CD14-positive monocyte (primary cell): ENCODE data around the gene ITGA11. TPM values are rescaled to one million over a fixed set of nuclear protein-coding genes. Genes with fewer than 3 reads are reported as not detected.

ENCODE experiments used
- DNase-seq, 3 donors: peaks; one replicate each; pipeline ENCODE4 v3.0.0-alpha.2; 2011 to 2022
- H2AFZ ChIP-seq: 2 replicates; pipeline ENCODE4 v1.6.0; 2012; ENCODE audit warnings: mild to moderate bottlenecking, low read depth, low read length, inconsistent platforms; ENCODE audit not compliant: insufficient read depth, poor library complexity, severe bottlenecking
- H3K27ac ChIP-seq, 2 donors: 1 replicate in 1 of 2; 2 replicates in 1 of 2; pipeline ENCODE4 v1.5.1; 2012 to 2013; ENCODE audit warnings: low read length in 2 of 2, control low read depth in 1 of 2, inconsistent platforms in 1 of 2, low read depth in 1 of 2, mild to moderate bottlenecking in 1 of 2
- H3K27me3 ChIP-seq, 2 donors: one replicate each; pipeline versions ENCODE4 v1.6.0 to v1.6.1; 2011 to 2013; ENCODE audit warnings: low read length in 2 of 2; ENCODE audit not compliant: control insufficient read depth in 2 of 2, insufficient read depth in 2 of 2
- H3K36me3 ChIP-seq, 2 donors: replicated peaks in 1 of 2; 1 replicate in 1 of 2; 2 replicates in 1 of 2; pipeline versions ENCODE4 v1.5.1 to v1.6.1; 2012 to 2013; ENCODE audit warnings: low read length in 2 of 2, control low read depth in 1 of 2, inconsistent platforms in 1 of 2, mild to moderate bottlenecking in 1 of 2; ENCODE audit not compliant: insufficient read depth in 2 of 2, control insufficient read depth in 1 of 2
- H3K4me1 ChIP-seq, 2 donors: 1 replicate in 1 of 2; 2 replicates in 1 of 2; pipeline versions ENCODE4 v1.5.1 to v1.6.1; 2012 to 2013; ENCODE audit warnings: low read length in 2 of 2, control low read depth in 1 of 2, inconsistent platforms in 1 of 2, mild to moderate bottlenecking in 1 of 2, moderate library complexity in 1 of 2; ENCODE audit not compliant: insufficient read depth in 2 of 2, control insufficient read depth in 1 of 2
- H3K4me2 ChIP-seq: replicated peaks from 2 replicates; pipeline ENCODE3; 2012; ENCODE audit warnings: low read length, moderate library complexity, mild to moderate bottlenecking; ENCODE audit not compliant: poor library complexity, severe bottlenecking; ENCODE audit errors: extremely low read depth
- H3K4me3 ChIP-seq, 3 experiments: fragments of 200-600 bp in 1 of 3; sonication (generic) in 1 of 3; replicated peaks in 1 of 3; 1 replicate in 2 of 3; 2 replicates in 1 of 3; pipeline ENCODE4 v1.5.1; 2011 to 2013; ENCODE audit warnings: low read length in 3 of 3, mild to moderate bottlenecking in 3 of 3, control low read depth in 2 of 3, low read depth in 2 of 3, inconsistent platforms in 1 of 3, moderate library complexity in 1 of 3
- H3K79me2 ChIP-seq: 2 replicates; pipeline ENCODE4 v1.6.0; 2012; ENCODE audit warnings: mild to moderate bottlenecking, control low read depth, inconsistent platforms, low read length, moderate library complexity; ENCODE audit not compliant: insufficient read depth
- H3K9ac ChIP-seq: 2 replicates; pipeline ENCODE4 v1.6.0; 2017; ENCODE audit warnings: low read length, mild to moderate bottlenecking; ENCODE audit not compliant: insufficient read depth, poor library complexity, severe bottlenecking
- H3K9me3 ChIP-seq, 2 donors: replicated peaks in 1 of 2; 1 replicate in 1 of 2; 2 replicates in 1 of 2; pipeline versions ENCODE4 v1.5.1 to v1.6.1; 2012 to 2013; ENCODE audit warnings: low read length in 2 of 2, control low read depth in 1 of 2; ENCODE audit not compliant: control insufficient read depth in 1 of 2, insufficient read depth in 1 of 2
- H4K20me1 ChIP-seq: 2 replicates; pipeline ENCODE4 v1.6.0; 2012; ENCODE audit warnings: mild to moderate bottlenecking, low read length, control low read depth, moderate library complexity; ENCODE audit not compliant: insufficient read depth
- H3K27ac Mint-ChIP-seq, 7 donors: one replicate each; pipeline ENCODE4 v1.8.0; 2020; ENCODE audit warnings: mild to moderate bottlenecking in 7 of 7, mixed read lengths in 7 of 7, moderate library complexity in 6 of 7, inconsistent platforms in 2 of 7
- H3K27me3 Mint-ChIP-seq, 3 donors: one replicate each; pipeline ENCODE4 v1.8.0; 2021 to 2022; ENCODE audit warnings: low read depth in 3 of 3, mild to moderate bottlenecking in 3 of 3, mixed read lengths in 3 of 3, moderate library complexity in 3 of 3, inconsistent platforms in 1 of 3
- H3K36me3 Mint-ChIP-seq, 2 donors: one replicate each; pipeline ENCODE4 v1.8.0; 2020; ENCODE audit warnings: mixed read lengths in 2 of 2, inconsistent platforms in 1 of 2, mild to moderate bottlenecking in 1 of 2
- H3K4me1 Mint-ChIP-seq: one replicate; pipeline ENCODE4 v1.8.0; 2020; ENCODE audit warnings: mild to moderate bottlenecking, mixed read lengths
- H3K4me3 Mint-ChIP-seq, 2 donors: one replicate each; pipeline ENCODE4 v1.8.0; 2020; ENCODE audit warnings: mild to moderate bottlenecking in 2 of 2, mixed read lengths in 2 of 2, moderate library complexity in 1 of 2
- H3K9me3 Mint-ChIP-seq, 7 donors: one replicate each; pipeline ENCODE4 v1.8.0; 2020 to 2022; ENCODE audit warnings: mixed read lengths in 7 of 7, mild to moderate bottlenecking in 6 of 7, moderate library complexity in 6 of 7, inconsistent platforms in 2 of 7
- CTCF ChIP-seq: fragments of 200-600 bp; IDR thresholded peaks from one replicate; pipeline ENCODE4 v1.8.0; 2022; ENCODE audit warnings: antibody characterized with exemption, mild to moderate bottlenecking
- WGBS: methylation state at CpG from one replicate; pipeline ENCODE4 v1.1.5; 2013; ENCODE audit warnings: missing lambda C conversion rate; ENCODE audit not compliant: insufficient coverage; 5-methylcytosine and 5-hydroxymethylcytosine counted together
- intact Hi-C, 2 donors: fragments of 100-400 bp; cut with micrococcal nuclease; formaldehyde crosslinking; loops; one replicate each; pipeline versions ENCODE4 v1.15.0 to v1.15.1; 2023
- polyA plus RNA-seq, 3 donors: library from polyadenylated mRNA; depleted of rRNA in 1 of 3; unstranded in 2 of 3; stranded (reverse) in 1 of 3; fragments of 300-500 nt in 2 of 3; fragments of >200 nt in 1 of 3; fragmentation: Illumina TruSeq in 2 of 3; gene quantifications; 1 replicate in 2 of 3; 2 replicates in 1 of 3; pipeline ENCODE4 v1.2.3, GENCODE V29; 2012 to 2021

Gene ITGA11
- polyA plus RNA-seq, 3 donors, result under 0.01 to 0.01 TPM; not detected in 1

GRCh38 chr15:68249058-68249713 is 182.8 kb downstream of the ITGA11 start:
- Histone ChIP-seq H4K20me1 (no peaks in the 10 kb centered on the region), H3K27ac (no peak overlapping the region), H3K9me3 (peaks cover 8 to 9% of the 10 kb centered on the region in 2 donors), H3K36me3 (no peaks in the 10 kb centered on the region), H3K27me3 (no peaks in the 10 kb centered on the region), H3K4me3 (peak overlapping the region in 1 of 3 experiments; percentile 44), H3K9ac (no peak overlapping the region), H3K4me2 (peak overlapping the region; percentile 56), H2AFZ (no peak overlapping the region), H3K4me1 (peaks cover 16 to 19% of the 10 kb centered on the region in 2 donors), H3K79me2 (no peaks in the 10 kb centered on the region)
- WGBS, result no CpG with 5 or more reads among the region's 3 CpGs
- peaks cover 0 to 2% (median 0%) of the 10 kb centered on the region in 3 donors for H3K27me3 Mint-ChIP-seq
- H3K36me3 Mint-ChIP-seq, result peaks cover 2 to 3% of the 10 kb centered on the region in 2 donors
- peak overlapping the region in 1 of 2 donors; percentile 57 for H3K4me3 Mint-ChIP-seq
- H3K27ac Mint-ChIP-seq, result peak overlapping the region in 5 of 7 donors; percentile 13 to 83 (median 43)
- H3K9me3 Mint-ChIP-seq, result peaks cover 7 to 12% (median 9%) of the 10 kb centered on the region in 7 donors
- intact Hi-C loops, result no loop called here
- peak; percentile 50 to 82 (median 78) for DNase-seq
- peaks cover 18% of the 10 kb centered on the region for H3K4me1 Mint-ChIP-seq
- TF ChIP-seq CTCF, result no peak

Other genes with a start within 250 kb of the ITGA11 start
- gene CALML4, start 226.8 kb downstream of the ITGA11 start, polyA plus RNA-seq, result 10 to 100 TPM; 24.3 to 44.5 (median 38.8) TPM
- gene CLN6, start 202.4 kb downstream of the ITGA11 start, polyA plus RNA-seq, result 10 to 100 TPM in 1 of 3 donors, 1 to 10 TPM in 2; 3.4 to 37.6 (median 4.2) TPM
- gene FEM1B, start 154.4 kb downstream of the ITGA11 start, polyA plus RNA-seq, result 10 to 100 TPM; 21.5 to 26.4 (median 26.0) TPM
- under 1 TPM in 1 of 3 donors, not detected in 2; 0.03 TPM for gene CORO2B, start 146.8 kb upstream of the ITGA11 start, polyA plus RNA-seq